GM13976 (cell line): Measurements from ENCODE around the gene CA5B.
"Not testable (repeated sequence)": the region's sequence is repeated elsewhere in the genome, so short reads cannot be mapped to it uniquely, and the experiment has no call there.

Experiments
- DNase-seq: peaks from one replicate; pipeline ENCODE4 v3.0.0; 2012; ENCODE audit warnings: low spot score
- in situ Hi-C: fragments of 300-500 bp; cut with MboI; formaldehyde crosslinking; loops from one replicate; pipeline ENCODE4 v1.12.0; 2022; ENCODE audit warnings: low sequenced_read_pairs, mixed read lengths, inconsistent platforms; ENCODE audit not compliant: unreplicated experiment
- TF ChIP-seq, protein P1 (sequence below): IDR thresholded peaks from 2 replicates; pipeline ENCODE4 v1.5.1; 2012; ENCODE audit warnings: borderline replicate concordance, mild to moderate bottlenecking; ENCODE audit not compliant: insufficient read depth; ENCODE audit errors: extremely low read depth, missing control alignments, control extremely low read depth

Gene CA5B

DNA sequence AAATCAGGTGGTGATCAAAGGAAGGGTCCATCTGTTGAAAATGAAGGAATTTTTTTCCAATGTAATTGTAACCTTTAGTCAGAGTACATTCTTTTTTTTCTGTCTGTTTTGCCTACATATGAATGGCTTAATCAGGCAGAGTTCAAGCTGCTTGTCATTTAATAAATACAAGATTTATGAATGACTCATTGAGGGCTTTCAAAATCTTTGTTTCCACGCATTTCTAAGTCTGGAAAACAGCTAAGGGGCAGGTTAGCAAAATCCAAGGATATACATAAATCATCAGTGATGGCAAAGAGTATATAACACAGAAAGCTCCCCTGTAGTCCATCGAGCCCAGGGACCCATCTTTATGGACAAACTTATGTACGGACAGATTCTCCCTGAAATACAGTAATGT is 1.8 kb downstream of the CA5B start:
- TF ChIP-seq, protein P1, sequence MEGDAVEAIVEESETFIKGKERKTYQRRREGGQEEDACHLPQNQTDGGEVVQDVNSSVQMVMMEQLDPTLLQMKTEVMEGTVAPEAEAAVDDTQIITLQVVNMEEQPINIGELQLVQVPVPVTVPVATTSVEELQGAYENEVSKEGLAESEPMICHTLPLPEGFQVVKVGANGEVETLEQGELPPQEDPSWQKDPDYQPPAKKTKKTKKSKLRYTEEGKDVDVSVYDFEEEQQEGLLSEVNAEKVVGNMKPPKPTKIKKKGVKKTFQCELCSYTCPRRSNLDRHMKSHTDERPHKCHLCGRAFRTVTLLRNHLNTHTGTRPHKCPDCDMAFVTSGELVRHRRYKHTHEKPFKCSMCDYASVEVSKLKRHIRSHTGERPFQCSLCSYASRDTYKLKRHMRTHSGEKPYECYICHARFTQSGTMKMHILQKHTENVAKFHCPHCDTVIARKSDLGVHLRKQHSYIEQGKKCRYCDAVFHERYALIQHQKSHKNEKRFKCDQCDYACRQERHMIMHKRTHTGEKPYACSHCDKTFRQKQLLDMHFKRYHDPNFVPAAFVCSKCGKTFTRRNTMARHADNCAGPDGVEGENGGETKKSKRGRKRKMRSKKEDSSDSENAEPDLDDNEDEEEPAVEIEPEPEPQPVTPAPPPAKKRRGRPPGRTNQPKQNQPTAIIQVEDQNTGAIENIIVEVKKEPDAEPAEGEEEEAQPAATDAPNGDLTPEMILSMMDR: no peak
- in situ Hi-C loops: no loop called here
- DNase-seq: no peak

- no peak for DNase-seq
- in situ Hi-C loops: no loop called here
- TF ChIP-seq, protein P1: no peak
These were observed 6.3 kb downstream of the CA5B start for GRCh38 chrX:15744181-15744867.

DNA sequence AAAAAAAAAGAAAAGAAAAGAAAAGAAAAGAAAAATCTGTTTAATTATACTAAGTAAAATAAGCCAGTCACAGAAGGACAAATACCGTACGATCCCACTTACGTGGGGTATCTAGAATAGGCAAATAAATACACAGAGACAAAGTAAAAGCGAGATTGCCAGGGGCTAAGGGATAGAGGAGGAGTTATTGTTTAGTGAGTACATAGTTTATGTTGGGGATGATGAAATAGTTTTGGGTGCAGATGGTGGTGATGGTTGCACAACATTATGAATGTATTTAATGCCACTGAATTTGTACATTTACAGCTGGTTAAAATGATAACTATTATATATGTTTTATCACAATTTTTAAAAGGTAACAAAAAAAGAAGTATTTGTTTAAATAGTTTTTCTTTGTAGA is 7.1 kb downstream of the CA5B start:
- no peak for DNase-seq
- in situ Hi-C loops: no loop called here
- TF ChIP-seq, protein P1: no peak

- DNase-seq, in situ Hi-C loops: not testable (repeated sequence)
These were observed 8.6 kb downstream of the CA5B start for GRCh38 chrX:15746651-15747050.

DNA sequence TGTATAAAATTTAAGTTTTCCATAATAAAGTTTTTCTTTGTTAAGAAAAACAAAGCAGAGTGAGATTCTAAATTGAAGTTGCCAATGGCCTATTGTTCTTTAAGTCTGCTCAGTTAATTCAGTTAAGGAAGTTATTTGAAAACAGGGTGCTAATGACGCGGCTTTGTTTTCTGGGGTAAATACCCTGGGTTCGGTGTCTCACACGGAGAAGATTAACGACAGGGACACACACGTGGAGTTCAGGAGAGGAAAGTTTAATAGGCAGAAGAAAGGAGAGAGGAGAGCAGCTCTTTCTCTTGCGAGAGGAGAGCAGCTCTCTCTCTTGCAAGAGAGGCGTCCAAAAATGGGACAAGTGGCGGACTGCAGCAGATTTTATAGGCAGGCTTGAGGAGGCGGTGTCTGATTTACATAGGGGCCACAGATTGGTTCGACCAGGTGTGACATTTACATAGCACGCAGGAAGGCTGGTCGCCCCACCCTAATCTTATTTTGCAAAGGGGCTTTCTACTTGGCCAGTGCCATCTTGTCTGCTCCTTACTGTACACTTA is 9.6 kb downstream of the CA5B start:
- in situ Hi-C loops: no loop called here
- DNase-seq: no peak
- TF ChIP-seq, protein P1: no peak

DNA sequence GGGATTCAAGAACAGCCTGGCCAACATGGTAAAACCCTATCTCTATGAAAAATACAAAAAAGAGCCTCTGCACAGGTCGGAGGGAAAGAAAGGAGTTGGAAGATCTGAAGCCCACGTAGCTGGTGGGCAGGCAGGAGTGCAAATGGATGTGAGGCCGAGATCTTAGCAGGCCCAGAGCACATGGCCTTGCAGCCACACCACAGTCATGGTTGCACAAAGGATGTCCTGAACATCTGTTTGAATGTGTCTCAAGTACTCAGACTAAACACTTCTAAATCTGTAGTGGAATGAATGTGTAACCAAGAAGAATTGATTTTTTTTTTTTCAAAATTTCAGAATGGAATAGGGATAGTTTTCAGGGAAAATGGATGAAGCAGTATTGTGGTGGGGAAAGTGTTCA is 10.8 kb downstream of the CA5B start:
- no peak for DNase-seq
- in situ Hi-C loops: no loop called here
- TF ChIP-seq, protein P1: no peak
